HEK293 (cell line): Measurements from ENCODE around the gene PABPN1L.

ENCODE experiments used
- MYNN ChIP-seq: fragments of 450-650 bp; formaldehyde crosslinking; IDR thresholded peaks from 2 replicates; pipeline ENCODE4 v1.5.1; 2016; ENCODE audit warnings: missing biosample characterization, missing genetic modification characterization, borderline replicate concordance
- MZF1 ChIP-seq: fragments of 450-650 bp; formaldehyde crosslinking; IDR thresholded peaks from 2 replicates; pipeline ENCODE4 v1.5.1; 2017; ENCODE audit warnings: missing biosample characterization, missing genetic modification characterization, borderline replicate concordance
- YY1 ChIP-seq: fragments of 450-650 bp; formaldehyde crosslinking; IDR thresholded peaks from 2 replicates; pipeline ENCODE4 v1.5.1; 2018; ENCODE audit warnings: missing biosample characterization, missing genetic modification characterization
- ZBTB21 ChIP-seq: fragments of 450-650 bp; formaldehyde crosslinking; IDR thresholded peaks from 2 replicates; pipeline ENCODE4 v1.5.1; 2017; ENCODE audit warnings: missing biosample characterization, missing genetic modification characterization
- ZBTB8A ChIP-seq: fragments of 450-650 bp; formaldehyde crosslinking; IDR thresholded peaks from 2 replicates; pipeline ENCODE4 v1.5.1; 2016; ENCODE audit warnings: missing biosample characterization, missing genetic modification characterization
- ZNF274 ChIP-seq, 2 experiments: fragments of 200-500 bp in 1 of 2; fragments of 450-650 bp in 1 of 2; sonication (Bioruptor generic) in 1 of 2; formaldehyde crosslinking in 1 of 2; IDR thresholded peaks; 2 replicates each; pipeline versions ENCODE4 v1.5.1 to v1.6.1; 2014 to 2016; ENCODE audit warnings: borderline replicate concordance in 1 of 2, inconsistent platforms in 1 of 2, low read length in 1 of 2, missing biosample characterization in 1 of 2, missing genetic modification characterization in 1 of 2
- ZNF549 ChIP-seq: fragments of 450-650 bp; IDR thresholded peaks from 2 replicates; pipeline ENCODE4 v1.5.1; 2018; ENCODE audit warnings: missing biosample characterization, missing genetic modification characterization, mild to moderate bottlenecking, inconsistent platforms, moderate library complexity
- ZSCAN30 ChIP-seq: fragments of 450-650 bp; IDR thresholded peaks from 2 replicates; pipeline ENCODE4 v1.5.1; 2018; ENCODE audit warnings: missing biosample characterization, mild to moderate bottlenecking, missing genetic modification characterization, moderate library complexity
- ZXDB ChIP-seq: fragments of 450-650 bp; formaldehyde crosslinking; IDR thresholded peaks from 2 replicates; pipeline ENCODE4 v1.5.1; 2016; ENCODE audit warnings: missing biosample characterization, missing genetic modification characterization
- TF ChIP-seq, protein P1 (sequence below): fragments of 450-650 bp; formaldehyde crosslinking; IDR thresholded peaks from 2 replicates; pipeline ENCODE4 v1.5.1; 2016; ENCODE audit warnings: missing biosample characterization, missing genetic modification characterization
- TF ChIP-seq, protein P2 (sequence below): fragments of 450-650 bp; formaldehyde crosslinking; IDR thresholded peaks from 2 replicates; pipeline ENCODE4 v1.5.1; 2016; ENCODE audit warnings: missing biosample characterization, missing genetic modification characterization, low read depth
- TF ChIP-seq, protein P3 (sequence below): fragments of 450-650 bp; formaldehyde crosslinking; IDR thresholded peaks from 2 replicates; pipeline ENCODE4 v1.5.1; 2016; ENCODE audit warnings: missing biosample characterization, missing genetic modification characterization
- TF ChIP-seq, protein P4 (sequence below): fragments of 450-650 bp; formaldehyde crosslinking; IDR thresholded peaks from 2 replicates; pipeline ENCODE4 v1.5.1; 2016; ENCODE audit warnings: missing biosample characterization, missing genetic modification characterization

DNA sequence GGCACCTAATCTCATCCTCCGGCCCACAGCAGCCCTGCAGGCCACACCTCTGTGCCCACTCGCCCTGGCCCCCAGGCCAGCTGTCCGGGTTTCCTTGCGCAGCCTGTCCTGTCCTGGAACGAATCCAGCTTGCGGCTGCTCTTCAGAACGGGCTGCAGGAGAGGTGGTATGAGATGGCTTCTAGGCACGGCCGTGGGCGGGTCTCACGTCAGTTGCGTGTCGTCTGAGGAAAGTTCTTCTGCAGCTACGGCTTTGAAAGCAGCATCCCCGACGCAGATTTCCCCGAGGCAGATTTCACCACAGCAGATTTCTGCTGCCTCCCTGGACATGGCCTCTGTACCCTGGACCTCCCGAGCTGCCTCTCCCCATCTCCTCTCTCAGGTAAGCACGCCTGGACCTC, 27.9 kb downstream of the PABPN1L start:
- TF ChIP-seq, protein P1, sequence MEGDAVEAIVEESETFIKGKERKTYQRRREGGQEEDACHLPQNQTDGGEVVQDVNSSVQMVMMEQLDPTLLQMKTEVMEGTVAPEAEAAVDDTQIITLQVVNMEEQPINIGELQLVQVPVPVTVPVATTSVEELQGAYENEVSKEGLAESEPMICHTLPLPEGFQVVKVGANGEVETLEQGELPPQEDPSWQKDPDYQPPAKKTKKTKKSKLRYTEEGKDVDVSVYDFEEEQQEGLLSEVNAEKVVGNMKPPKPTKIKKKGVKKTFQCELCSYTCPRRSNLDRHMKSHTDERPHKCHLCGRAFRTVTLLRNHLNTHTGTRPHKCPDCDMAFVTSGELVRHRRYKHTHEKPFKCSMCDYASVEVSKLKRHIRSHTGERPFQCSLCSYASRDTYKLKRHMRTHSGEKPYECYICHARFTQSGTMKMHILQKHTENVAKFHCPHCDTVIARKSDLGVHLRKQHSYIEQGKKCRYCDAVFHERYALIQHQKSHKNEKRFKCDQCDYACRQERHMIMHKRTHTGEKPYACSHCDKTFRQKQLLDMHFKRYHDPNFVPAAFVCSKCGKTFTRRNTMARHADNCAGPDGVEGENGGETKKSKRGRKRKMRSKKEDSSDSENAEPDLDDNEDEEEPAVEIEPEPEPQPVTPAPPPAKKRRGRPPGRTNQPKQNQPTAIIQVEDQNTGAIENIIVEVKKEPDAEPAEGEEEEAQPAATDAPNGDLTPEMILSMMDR = no peak
- TF ChIP-seq ZBTB8A (tag by site-specific recombination) (no peak), ZSCAN30 (tag by site-specific recombination) (no peak), ZNF274 (IDR thresholded peaks at IDR 0.05; ENCODE audit: low read length) (no peak), ZNF274 (tag by site-specific recombination; IDR thresholded peaks at IDR 0.05; ENCODE audit: borderline replicate concordance) (no peak), ZBTB21 (no peak), MYNN (no peak), MZF1 (no peak), ZNF549 (tag by site-specific recombination) (no peak), YY1 (tag by site-specific recombination) (no peak), ZXDB (no peak)
- TF ChIP-seq, protein P2, sequence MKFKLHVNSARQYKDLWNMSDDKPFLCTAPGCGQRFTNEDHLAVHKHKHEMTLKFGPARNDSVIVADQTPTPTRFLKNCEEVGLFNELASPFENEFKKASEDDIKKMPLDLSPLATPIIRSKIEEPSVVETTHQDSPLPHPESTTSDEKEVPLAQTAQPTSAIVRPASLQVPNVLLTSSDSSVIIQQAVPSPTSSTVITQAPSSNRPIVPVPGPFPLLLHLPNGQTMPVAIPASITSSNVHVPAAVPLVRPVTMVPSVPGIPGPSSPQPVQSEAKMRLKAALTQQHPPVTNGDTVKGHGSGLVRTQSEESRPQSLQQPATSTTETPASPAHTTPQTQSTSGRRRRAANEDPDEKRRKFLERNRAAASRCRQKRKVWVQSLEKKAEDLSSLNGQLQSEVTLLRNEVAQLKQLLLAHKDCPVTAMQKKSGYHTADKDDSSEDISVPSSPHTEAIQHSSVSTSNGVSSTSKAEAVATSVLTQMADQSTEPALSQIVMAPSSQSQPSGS = no peak
- TF ChIP-seq, protein P3, sequence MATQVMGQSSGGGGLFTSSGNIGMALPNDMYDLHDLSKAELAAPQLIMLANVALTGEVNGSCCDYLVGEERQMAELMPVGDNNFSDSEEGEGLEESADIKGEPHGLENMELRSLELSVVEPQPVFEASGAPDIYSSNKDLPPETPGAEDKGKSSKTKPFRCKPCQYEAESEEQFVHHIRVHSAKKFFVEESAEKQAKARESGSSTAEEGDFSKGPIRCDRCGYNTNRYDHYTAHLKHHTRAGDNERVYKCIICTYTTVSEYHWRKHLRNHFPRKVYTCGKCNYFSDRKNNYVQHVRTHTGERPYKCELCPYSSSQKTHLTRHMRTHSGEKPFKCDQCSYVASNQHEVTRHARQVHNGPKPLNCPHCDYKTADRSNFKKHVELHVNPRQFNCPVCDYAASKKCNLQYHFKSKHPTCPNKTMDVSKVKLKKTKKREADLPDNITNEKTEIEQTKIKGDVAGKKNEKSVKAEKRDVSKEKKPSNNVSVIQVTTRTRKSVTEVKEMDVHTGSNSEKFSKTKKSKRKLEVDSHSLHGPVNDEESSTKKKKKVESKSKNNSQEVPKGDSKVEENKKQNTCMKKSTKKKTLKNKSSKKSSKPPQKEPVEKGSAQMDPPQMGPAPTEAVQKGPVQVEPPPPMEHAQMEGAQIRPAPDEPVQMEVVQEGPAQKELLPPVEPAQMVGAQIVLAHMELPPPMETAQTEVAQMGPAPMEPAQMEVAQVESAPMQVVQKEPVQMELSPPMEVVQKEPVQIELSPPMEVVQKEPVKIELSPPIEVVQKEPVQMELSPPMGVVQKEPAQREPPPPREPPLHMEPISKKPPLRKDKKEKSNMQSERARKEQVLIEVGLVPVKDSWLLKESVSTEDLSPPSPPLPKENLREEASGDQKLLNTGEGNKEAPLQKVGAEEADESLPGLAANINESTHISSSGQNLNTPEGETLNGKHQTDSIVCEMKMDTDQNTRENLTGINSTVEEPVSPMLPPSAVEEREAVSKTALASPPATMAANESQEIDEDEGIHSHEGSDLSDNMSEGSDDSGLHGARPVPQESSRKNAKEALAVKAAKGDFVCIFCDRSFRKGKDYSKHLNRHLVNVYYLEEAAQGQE (tag by site-specific recombination) = no peak
- TF ChIP-seq, protein P4, sequence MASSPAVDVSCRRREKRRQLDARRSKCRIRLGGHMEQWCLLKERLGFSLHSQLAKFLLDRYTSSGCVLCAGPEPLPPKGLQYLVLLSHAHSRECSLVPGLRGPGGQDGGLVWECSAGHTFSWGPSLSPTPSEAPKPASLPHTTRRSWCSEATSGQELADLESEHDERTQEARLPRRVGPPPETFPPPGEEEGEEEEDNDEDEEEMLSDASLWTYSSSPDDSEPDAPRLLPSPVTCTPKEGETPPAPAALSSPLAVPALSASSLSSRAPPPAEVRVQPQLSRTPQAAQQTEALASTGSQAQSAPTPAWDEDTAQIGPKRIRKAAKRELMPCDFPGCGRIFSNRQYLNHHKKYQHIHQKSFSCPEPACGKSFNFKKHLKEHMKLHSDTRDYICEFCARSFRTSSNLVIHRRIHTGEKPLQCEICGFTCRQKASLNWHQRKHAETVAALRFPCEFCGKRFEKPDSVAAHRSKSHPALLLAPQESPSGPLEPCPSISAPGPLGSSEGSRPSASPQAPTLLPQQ (tag by site-specific recombination) = no peak
